ENCODE data around the gene PCYT1B.
"Not testable (repeated sequence)": the region's sequence is repeated elsewhere in the genome, so short reads cannot be mapped to it uniquely, and the experiment has no call there.

The PCYT1B gene

DNA sequence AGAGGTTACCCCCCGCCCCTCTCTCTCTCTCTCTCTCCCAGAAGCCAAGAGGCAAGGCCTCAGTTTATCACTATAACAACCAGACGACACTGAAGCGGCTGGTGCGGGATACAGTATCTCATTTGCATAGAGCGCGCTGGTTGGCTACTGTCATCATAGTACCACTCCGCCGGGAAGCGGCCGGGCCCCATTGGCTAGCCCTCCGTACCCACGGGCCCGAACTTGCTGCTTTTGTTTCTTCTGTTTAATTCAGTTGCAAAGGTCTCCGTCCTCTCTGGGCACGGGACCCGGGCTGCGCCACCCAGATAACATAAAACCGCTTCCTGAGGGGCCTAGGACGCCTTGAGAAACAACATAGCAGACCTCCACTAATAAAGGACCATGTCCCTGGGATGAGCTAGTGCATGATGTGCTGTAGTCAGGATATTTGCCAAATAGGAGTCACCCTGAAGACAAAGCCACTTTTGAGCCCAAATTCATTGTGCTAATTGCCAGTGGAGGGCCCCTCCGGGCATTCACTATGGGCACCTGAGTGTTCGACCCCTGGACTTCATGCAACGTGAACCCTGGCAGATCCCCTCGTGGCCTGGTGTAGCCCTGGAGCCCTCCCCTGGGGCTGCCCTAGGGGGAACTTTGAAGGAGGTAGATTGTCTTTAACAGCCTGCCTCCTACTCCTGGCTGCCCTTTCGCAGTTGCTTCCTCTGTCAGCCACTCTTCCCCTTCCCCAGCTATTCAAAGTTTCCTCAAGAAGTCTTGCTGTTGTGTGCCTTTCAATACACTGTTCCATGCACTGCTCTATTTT lies at the start of gene PCYT1B:
Gene PCYT1B (minus strand): TSS at position 91 of the 802 bp plus-strand sequence. CDS start 242 bp downstream, outside the sequence.
- DNase-seq (ENCODE audit: extremely low read depth in 1 of 2, low read depth in 1 of 2): peak; percentile 5 to 33

DNA sequence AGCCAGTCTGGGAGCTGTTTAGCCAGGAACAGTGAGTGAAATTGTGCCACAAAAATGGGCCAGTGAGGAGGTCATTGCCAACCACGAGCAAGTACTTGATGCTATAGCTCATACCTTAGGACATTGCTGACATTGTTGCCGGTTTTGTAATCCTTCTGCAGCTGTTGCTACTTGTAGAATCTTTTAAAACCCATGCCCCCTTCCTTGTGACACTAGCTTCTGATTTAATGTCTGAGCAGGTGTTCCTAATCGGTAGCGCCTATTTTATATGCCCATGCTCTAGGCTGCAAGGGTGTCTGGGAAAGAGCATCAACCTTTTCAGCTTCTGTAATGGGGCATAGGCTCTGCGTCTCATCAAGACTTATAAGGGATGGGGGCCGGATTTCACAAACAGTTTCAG lies 49.1 kb upstream of the PCYT1B start:
- DNase-seq (ENCODE audit: extremely low read depth in 1 of 2, low read depth in 1 of 2): no peak

DNA sequence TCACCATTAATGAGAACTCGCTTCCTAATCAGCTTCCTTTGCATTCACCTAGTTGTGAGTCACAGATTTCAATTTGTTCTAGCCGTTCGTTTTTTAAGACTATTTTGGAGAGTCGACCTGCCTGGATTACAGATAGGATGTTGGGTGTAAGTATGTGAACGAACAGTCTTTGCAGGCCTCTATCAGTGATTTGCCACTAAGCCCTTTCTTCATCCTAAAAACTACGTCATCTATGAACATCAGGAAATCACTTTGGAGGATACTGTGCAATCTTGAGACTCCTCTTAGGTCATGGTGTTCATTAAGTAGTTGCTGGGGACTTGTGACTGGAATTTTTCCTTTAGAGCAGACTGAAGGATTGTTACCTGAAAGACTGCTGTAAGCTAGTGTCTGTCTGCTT lies 47.7 kb upstream of the PCYT1B start:
- DNase-seq (ENCODE audit: extremely low read depth in 1 of 2, low read depth in 1 of 2): no peak

DNA sequence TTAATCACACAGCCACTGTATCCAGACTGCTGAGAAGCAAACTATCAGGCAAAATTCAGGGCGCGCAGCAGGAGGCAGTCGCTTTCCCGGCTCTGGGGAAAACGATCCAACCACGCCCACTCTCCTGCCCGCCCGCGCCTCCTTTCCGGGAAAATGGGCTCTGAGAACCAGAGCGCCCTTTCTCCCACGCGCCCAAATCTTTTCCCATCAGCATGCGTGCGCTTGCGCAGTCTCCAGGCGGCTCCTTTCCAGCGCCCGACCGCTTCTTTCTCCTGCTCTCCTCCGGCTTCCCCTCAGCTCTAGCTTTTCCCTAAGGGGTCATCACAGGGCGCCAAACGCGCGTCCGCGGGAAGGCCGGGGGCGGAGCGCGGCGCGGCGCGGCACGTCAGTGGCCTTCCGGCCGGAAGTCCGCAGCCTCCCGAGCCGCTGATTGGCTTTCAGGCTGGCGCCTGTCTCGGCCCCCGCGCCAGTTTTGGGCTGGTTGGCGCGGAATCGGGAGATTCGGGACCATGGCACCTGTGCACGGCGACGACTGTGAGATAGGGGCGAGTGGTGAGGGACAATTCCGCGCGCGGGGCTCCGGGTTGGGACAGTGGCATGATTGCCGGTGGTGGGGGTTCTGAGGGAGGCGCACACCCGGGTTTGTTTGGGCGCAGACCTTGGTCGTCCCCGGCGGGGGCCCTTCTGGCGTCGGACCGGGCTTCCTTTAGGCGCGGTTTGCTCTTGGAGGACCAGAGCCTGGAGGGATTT lies 46.5 kb upstream of the PCYT1B start, which contains the start of gene POLA1:
Gene POLA1 (plus strand): TSS at position 466 of the 750 bp plus-strand sequence. CDS start 44 bp downstream, at position 510.
- DNase-seq (ENCODE audit: extremely low read depth in 1 of 2, low read depth in 1 of 2): peak in 1 of 2 donors; percentile 42

DNA sequence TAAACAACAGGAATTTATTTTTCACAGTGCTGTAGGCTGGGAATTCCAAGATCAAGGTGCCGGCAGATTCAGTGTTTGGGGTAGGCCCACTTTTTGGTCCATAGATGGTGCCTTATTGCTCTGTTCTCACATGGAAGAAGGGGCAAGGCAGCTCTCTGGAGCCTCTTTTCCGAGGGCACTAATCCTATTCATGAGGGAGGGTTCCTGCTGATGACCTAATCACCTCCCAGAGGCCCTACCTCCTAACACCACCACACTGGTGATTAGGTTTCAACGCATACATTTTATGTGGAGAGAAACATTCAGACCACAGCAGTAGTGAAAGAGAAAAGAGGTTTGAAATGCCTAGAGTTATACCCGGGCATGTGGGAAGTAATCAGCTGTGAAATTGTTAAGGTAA lies 45.2 kb upstream of the PCYT1B start:
- no peak for DNase-seq (ENCODE audit: extremely low read depth in 1 of 2, low read depth in 1 of 2)

DNA sequence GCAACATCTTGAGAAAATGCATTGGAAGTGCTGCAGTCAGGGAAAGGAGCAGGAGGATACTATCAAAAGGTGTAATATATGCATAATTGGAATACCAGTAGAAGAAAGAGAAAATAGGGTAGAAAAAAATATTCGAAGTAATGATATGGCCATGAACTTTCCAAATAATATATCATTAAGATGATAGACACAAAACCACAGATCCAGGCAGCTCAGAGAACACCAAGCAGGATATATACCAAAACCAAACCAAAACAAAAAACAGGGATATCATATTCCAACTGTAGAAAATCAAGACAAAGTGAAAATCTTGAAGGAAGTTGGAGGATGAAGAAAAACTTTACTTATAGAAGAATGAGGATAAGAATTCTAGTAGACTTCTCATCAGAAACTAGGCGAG lies 36.9 kb upstream of the PCYT1B start:
- no peak for DNase-seq (ENCODE audit: extremely low read depth in 1 of 2, low read depth in 1 of 2)

DNA sequence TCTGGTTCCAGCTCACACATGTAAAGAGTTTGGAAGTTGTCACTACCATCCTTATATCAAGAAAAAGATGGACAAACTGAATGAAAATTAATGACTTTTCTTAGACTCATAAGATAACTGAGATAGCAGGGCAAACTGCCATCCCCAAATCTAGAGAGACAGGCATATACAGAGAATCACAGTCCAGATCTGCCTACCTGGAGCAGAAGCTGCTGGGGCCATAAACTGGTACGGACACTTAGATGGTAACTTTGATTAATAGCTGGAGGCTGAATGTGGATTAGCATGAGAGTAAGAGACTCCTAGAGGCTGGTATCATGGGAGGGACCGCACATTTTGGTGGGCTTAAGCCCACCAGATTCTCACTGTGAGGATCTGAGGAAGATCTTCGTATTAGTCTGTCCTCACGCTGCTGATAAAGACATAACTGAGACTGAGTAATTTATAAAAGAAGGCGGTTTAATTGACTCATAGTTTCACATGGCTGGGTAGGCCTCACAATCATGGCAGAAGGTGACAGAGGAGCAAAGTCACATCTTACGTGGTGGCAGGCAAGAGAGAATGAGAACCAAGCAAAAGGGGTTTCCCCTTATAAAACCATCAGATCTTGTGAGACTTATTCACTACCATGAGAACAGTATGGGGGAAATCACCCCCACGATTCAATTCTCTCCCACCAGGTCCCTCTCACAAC lies 35.7 kb upstream of the PCYT1B start:
- DNase-seq (ENCODE audit: extremely low read depth in 1 of 2, low read depth in 1 of 2): no peak

DNA sequence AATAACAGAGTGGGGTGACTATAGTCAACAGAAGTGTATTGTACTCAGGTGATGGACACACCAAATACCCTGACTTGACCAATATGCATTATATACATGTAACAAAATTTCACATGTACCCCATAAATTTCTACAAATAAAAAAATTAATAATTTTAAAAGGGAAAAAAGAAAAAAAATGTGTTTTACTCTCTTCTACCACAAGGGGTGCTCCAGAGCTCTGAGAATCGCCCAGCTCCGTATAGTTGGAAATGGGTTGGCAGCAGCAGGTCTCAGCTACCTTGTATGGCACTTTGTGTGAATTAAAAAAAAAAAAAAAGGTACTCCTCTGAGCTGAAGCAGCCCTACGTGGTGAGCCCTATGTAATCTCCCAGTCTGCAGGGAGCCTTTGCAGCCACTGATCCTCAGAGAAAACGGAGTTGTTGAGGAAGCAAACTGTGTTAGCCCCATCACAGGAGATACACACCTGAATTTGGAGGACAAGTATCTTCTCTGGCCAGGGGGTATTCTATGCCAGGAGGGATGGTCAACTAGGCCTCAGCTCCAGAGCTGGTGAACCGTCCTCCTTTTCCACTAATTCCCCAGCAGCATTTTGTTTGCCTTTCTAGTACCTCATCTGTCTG lies 29.4 kb upstream of the PCYT1B start:
- no peak for DNase-seq (ENCODE audit: extremely low read depth in 1 of 2, low read depth in 1 of 2)

DNA sequence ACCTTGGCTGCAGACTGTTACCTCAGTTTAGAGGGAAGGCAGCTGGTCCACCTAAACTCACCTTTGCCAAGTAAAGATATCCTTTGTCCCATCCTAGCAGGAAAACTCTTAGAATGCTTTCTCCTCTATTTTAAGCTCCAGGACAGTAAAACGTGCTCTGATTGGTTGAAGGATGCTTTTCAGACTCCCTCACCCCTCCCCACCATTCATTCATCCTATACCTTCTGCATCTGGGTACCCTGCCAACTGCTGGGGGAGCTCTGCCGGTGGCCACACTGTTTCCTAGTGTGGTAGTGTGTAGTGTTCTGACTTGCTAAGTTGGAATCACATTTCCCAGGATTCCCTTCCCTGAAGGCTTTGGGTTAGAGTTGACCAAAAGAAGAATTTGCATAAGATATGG lies 26.3 kb upstream of the PCYT1B start:
- DNase-seq (ENCODE audit: extremely low read depth in 1 of 2, low read depth in 1 of 2): no peak

DNA sequence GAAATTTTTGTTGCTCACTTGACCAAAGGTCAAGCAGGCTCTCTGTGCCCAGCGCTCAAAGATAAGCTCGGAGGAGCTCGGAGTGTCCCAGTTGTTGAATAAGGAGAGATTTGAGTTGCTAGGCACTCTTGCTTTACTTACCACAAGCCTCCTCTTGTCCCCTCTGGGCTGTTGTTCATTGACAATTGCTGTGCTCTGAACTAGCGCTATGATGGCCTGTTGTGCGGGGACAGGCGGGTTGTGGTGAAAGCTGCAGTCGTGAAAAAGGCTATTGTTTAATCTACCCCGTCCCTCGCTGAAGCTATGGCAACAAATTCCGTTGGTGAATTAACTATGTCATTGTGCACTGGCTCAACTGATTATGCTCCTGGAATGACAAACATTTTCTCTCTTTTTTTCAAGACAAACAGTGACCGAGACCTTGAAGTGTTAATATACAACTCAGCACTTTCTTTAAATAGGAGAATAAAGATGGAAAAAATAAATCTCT lies 25.6 kb upstream of the PCYT1B start:
- no peak for DNase-seq (ENCODE audit: extremely low read depth in 1 of 2, low read depth in 1 of 2)

DNA sequence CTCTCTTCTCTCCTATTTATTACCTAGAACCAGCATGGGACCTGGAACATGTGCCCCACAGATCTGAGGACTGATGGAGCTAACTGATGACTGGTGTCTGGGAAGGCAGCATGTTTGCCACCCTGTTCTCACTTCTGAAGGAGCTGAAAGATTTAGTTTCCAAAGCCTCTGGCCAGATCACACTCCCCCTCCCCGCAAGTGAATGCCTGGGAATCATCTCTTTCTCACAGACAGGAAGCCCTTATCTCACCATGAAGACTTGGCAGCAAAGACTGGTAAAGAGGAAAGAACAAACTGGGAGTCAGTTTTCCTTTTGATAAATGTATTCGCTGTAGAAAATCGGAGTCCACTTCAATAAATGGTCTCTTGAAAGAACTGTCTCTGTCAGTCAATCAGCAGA lies 21.0 kb upstream of the PCYT1B start:
- DNase-seq (ENCODE audit: extremely low read depth in 1 of 2, low read depth in 1 of 2): no peak

DNA sequence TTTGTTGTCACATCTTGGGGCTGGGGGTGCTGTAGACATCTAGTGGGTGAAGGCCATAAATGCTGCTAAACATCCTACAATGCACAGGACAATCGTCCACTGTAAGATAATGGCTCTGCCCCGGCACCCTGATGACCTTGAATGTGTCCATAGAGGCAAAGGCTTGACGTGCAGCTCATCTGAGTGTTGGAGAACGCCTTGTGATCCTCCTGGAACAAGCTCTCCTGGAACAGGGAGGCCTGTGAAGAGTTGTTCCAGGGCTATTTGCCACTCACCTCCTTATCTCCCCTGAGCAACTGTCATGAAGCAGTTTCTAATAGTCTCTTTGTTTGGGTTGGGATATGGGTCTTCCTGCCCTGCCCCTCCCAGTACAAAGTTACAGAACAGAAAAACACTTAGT lies 15.2 kb upstream of the PCYT1B start:
- no peak for DNase-seq (ENCODE audit: extremely low read depth in 1 of 2, low read depth in 1 of 2)

DNA sequence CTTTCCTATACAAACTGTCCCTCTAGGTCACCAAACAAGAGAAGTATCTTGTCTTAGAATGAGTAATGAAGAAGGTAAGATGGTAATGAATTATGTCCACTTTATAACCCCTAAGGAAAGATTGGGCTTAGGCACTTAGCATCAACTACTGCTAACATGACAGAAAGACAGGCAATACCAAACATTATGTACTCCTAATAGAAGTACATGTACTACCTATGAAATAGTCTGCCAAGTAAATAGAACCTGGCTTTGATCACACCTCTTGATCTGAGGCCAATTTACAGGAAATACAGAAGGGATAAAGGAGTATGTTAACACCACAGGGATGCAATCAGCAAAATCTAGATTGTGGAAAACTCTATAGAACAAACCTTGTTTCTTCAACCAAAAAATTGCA lies 14.1 kb upstream of the PCYT1B start:
- DNase-seq (ENCODE audit: extremely low read depth in 1 of 2, low read depth in 1 of 2): no peak

DNA sequence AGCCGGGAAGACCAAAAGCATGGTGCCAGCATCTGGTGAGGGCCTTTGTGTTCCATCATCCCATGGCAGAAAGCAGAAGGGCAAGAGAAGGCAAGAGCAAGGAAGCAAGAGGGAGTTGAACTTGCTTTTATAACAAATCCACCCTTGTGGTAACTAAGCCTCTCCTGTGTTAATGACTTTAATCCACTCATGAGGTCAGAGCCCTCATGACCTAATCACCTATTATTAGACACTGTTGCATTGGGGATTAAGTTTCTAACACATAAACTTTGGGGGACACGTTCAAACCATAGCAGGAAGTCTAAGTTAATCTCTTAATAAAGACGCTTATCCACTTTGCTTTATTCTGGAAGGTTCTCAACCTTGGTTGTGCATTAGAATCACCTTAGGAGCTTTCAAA lies 12.5 kb upstream of the PCYT1B start:
- DNase-seq (ENCODE audit: extremely low read depth in 1 of 2, low read depth in 1 of 2): no peak

DNA sequence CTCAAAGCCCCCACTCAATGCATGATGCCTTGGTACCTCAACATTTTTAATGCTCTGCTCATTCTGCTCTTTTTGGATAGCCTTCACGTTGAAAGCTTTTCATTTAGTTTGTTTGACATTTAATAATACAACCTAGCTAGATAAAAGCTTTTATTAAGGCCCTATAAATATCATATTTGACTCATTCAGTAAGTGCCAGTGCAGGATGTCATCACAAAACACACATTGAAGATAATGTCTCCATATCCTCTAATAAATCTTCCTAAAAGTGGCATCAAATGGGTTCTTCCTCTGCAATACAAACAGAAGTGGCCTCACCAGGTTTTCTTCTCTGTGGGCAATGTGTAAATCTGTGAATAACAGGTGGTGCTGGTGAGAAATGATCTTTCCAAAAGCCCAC lies 12.0 kb upstream of the PCYT1B start:
- DNase-seq (ENCODE audit: extremely low read depth in 1 of 2, low read depth in 1 of 2): no peak

DNA sequence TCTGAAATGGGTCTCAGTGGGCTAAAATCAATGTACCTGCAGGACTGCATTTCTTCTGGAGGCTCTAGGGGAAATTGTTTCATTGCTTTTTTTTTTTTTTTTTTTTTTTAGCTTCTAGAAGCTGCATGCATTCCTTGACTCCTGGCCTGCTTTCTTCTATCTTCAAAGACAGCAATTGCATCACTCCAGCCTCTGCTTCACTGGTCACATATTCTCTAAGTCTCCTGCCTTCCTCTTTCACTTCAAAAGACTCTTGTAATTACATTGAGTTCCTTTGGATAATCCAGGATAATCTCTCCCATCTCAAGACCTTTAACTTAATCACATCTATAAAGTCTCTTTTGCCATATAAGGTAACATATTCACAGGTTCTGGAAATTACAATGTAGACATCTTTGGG lies 11.3 kb upstream of the PCYT1B start:
- DNase-seq (ENCODE audit: extremely low read depth in 1 of 2, low read depth in 1 of 2): no peak

DNA sequence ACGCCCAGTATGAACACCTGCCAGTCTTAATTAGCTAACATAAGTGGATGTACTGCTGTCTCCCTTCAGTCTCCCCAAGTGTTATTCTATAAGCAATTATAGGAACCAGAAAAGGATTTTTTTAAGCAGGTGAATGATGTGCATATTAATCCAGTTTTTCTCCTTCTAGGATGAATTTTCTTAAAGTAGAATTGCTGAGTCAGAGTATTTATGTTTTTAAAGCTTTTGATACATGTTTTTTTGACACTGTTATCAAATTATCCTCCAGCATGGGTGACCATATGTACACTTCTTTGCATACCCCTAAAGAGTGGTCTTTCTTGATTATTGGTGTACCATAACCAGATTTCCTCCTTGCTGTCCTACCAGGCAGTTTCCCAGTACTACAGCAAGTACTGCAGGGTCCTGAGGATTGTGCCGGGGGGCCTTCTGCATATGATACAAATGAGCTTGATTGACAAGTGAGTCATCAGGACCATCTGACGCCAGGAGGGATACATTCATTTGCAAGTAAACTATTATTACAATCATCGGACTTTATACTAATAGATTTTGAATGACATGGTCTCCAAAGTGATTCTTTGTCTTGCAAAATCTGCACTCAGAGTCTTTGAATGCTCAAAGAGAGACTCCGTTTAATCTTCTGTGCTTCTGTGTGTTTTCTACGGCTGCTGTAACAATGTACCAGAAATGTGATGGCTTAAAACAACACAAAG lies 10.7 kb upstream of the PCYT1B start:
- DNase-seq (ENCODE audit: extremely low read depth in 1 of 2, low read depth in 1 of 2): no peak

DNA sequence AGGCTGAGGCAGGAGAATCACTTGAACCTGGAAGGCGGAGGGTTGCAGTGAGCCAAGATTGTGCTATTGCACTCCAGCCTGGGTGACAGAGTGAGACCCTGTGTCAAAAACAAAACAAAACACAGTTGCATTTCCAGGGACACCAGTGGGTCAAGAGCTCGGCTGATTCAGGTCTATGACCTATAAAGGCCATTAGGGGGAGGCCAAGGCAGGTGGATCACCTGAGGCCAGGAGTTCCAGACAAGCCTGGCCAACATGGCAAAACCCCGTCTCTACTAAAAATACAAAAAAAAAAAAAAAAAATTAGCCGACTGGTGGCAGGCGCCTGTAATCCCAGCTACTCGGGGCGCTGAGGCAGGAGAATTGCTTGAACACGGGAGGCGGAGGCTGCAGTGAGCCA lies 8.5 kb upstream of the PCYT1B start:
- not testable (repeated sequence) for DNase-seq (ENCODE audit: extremely low read depth in 1 of 2, low read depth in 1 of 2)

DNA sequence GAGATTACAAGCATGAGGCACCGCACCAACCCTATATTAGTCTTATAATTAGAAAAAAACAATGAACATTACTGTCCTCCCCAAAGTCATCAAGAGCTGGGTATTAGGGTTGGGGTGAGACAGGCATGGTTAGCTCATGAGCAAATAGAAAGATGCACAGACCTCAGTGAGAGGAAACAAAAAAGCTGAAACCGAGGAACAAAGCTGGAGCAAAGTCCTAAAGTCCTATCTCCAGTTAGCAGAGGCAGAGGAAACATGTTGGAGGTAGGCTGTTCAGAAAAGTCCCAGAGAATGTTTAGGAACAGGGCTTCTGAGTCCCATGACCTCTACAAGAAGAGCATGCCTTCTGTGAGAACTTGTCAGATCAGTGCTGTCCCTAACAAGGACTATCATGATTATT lies 4.6 kb upstream of the PCYT1B start:
- DNase-seq (ENCODE audit: extremely low read depth in 1 of 2, low read depth in 1 of 2): no peak

DNA sequence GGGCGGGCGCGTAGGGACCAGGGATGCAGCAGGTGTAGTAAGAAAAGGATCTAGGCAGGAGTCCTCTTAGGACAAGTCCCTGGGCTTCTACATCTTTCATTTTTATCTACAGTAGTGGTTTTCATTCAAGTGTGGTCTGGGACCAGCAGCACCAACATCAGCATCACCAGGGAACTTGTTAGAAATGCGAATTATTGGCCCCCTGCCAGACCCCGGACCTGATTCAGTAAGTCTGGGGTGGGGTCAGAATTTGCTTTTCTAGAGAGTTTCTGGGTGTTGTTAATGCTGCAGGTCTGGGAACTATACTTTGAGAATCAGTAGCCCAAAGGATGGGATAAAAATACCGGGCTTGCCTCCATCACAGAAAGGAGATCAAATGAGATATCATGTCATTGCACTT lies 1.3 kb upstream of the PCYT1B start:
- DNase-seq (ENCODE audit: extremely low read depth in 1 of 2, low read depth in 1 of 2): no peak
